GM18868 (cell line): ENCODE results near the gene HAGH.

Experiments used
- ATAC-seq: cut with Tn5 transposase; IDR thresholded peaks from one replicate; pipeline ENCODE4 v1.9.1; 2021; ENCODE audit warnings: mild to moderate bottlenecking, moderate library complexity; ENCODE audit not compliant: unreplicated experiment

Gene HAGH

DNA sequence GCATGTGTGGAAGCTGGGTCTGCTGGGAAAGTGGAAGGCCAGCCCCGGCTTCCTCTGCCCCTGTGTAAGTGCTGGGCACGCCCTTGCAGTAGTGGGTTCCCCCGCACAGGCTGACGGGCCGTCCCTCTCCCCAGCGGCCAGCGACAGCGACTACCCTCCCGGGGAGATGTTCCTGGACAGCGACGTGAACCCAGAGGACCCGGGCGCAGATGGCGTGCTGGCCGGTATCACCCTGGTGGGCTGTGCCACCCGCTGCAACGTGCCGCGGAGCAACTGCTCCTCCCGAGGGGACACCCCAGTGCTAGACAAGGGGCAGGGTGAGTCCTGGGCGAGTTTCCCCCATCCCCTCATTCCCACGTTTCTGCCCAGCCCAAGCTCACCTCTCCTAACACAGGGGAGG lies 60.8 kb downstream of the HAGH start:
- ATAC-seq: no peak

DNA sequence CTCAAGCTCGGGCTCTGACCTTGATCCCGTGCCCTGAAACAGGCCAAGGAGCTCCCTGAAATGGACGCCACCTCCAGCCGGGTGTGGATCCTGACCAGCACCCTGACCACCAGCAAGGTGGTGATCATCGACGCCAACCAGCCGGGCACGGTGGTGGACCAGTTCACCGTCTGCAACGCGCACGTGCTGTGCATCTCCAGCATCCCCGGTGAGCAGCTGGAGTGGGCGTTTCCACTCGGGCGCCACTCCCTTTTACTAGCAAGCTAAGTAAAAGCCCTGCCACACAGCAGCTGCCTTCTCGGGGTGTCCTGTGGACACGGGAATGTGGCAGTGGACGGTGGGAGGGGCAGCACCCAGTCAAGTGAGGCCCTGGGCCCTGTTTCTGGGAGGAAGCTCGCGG lies 61.7 kb downstream of the HAGH start:
- no peak for ATAC-seq

GRCh38 chr16:1763521-1764511 lies 62.8 kb downstream of the HAGH start:
- ATAC-seq: no peak

DNA sequence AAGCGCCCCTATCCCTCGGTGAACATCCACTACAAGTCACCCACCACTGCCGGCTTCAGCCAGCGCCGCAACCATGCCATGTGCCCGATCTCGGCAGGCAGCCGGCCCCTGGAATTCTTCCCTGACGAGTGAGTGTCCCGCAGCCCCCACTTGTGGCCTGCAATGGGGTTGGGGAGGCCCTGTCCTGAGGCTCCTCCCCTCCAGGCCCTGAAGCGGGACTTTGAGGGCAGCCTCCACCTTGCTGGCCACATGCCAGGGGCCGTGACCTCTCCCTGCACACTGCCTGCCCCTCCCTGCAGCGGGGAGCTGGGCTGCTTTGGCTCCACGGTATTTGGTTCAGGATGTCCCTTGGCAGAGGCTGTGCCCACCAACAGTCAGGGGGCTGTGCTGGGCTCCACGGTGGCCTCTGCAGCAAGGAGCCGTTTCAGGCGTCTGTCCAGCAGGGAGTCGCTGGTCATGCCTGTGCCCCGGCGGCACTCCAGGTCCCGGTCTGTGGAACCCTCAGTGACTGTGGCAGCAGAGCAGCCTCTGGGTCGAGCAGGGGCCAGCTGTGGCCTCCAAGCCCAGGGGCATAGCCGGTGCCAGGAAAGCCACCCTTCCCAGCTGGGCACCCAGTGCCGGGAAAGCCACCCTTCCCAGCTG lies 63.6 kb downstream of the HAGH start:
- ATAC-seq: no peak

- ATAC-seq: no peak
These were observed 64.3 kb downstream of the HAGH start for GRCh38 chr16:1762196-1762878.

- no peak for ATAC-seq
These were observed 64.9 kb downstream of the HAGH start for GRCh38 chr16:1761751-1762150.

DNA sequence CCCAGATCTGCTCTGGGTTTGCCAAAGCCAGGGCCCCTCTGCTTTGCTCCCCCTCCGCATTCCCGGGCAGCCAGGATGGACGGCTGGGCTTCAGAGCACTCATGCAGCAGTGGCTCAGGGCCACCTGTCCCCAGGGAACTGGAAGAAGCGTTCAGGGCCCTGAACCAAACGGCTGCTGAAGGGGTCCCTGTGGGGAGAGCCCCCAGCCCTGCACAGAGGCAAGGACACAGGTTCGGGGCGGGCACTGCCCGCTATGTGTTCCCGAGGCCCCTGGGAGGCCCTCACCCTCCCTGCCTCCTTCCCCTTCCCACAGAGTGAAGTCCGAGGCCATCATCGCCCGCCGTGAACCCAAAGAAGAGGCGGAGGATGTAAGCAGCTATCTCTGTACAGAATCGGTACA lies 65.7 kb downstream of the HAGH start:
- no peak for ATAC-seq

- ATAC-seq: no peak
These were observed 67.1 kb downstream of the HAGH start for GRCh38 chr16:1759511-1759910.

DNA sequence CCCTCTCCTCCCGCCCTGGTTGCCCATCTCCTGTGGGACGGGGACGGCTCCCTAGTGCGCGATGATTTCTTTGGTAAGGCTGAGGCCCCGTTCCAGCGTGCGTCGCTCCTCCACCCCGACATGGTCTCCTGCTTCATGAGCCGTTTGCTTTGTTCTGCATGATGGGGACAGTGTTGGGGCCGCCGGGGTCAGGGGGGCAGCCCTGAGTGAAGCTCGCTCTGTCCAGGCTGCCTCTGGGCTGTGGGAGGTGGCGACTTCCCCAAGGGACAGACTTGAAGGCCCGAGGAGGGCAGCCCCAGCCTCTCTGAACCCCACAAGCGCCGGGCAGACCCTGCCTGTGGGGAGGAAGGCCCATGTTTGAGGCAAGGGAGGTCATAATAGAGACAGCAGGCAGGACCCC lies 67.7 kb downstream of the HAGH start:
- no peak for ATAC-seq

GRCh38 chr16:1757714-1758461 lies 68.7 kb downstream of the HAGH start:
- no peak for ATAC-seq
